Thymus (tissue), 11 donors: Measurements from ENCODE around the gene FLOT2. TPM values are rescaled to one million over a fixed set of nuclear protein-coding genes. Genes with fewer than 3 reads are reported as not detected.
"Not testable (repeated sequence)": the region's sequence is repeated elsewhere in the genome, so short reads cannot be mapped to it uniquely, and the experiment has no call there.

Experiments
- DNase-seq, 9 donors: peaks; one replicate each; pipeline ENCODE4 v3.0.0-alpha.2; 2013; ENCODE audit warnings: low spot score in 9 of 9, low read depth in 6 of 9, missing footprints in 1 of 9
- H3K27ac ChIP-seq, 2 donors: one replicate each; pipeline ENCODE4 v1.5.1; 2013; ENCODE audit warnings: control low read depth in 1 of 2, low read depth in 1 of 2, low read length in 1 of 2, mild to moderate bottlenecking in 1 of 2, moderate library complexity in 1 of 2
- H3K27me3 ChIP-seq, 2 donors: one replicate each; pipeline ENCODE4 v1.5.1; 2013; ENCODE audit warnings: low read length in 1 of 2; ENCODE audit not compliant: control insufficient read depth in 2 of 2, insufficient read depth in 1 of 2
- H3K36me3 ChIP-seq, 2 donors: one replicate each; pipeline ENCODE4 v1.5.1; 2013; ENCODE audit warnings: low read length in 1 of 2, mild to moderate bottlenecking in 1 of 2, moderate library complexity in 1 of 2; ENCODE audit not compliant: control insufficient read depth in 2 of 2, insufficient read depth in 2 of 2
- H3K4me1 ChIP-seq, 2 donors: one replicate each; pipeline ENCODE4 v1.5.1; 2013; ENCODE audit warnings: low read length in 2 of 2; ENCODE audit not compliant: control insufficient read depth in 2 of 2, insufficient read depth in 2 of 2
- H3K4me3 ChIP-seq, 2 donors: one replicate each; pipeline ENCODE4 v1.5.1; 2013; ENCODE audit warnings: low read length in 2 of 2, control low read depth in 1 of 2, mild to moderate bottlenecking in 1 of 2
- H3K9me3 ChIP-seq, 2 donors: one replicate each; pipeline ENCODE4 v1.5.1; 2013; ENCODE audit warnings: low read length in 1 of 2, mild to moderate bottlenecking in 1 of 2; ENCODE audit not compliant: control insufficient read depth in 2 of 2, insufficient read depth in 1 of 2
- WGBS: extraction: QIAGEN DNeasy Blood & Tissue Kit; methylation state at CpG from one replicate; pipeline ENCODE4 v1.1.7; 2013; 5-methylcytosine and 5-hydroxymethylcytosine counted together
- polyA plus RNA-seq: library from polyadenylated mRNA; stranded (reverse); fragments of 200-250 nt; gene quantifications from one replicate; pipeline ENCODE4 v1.2.3, GENCODE V29; 2013
- total RNA-seq: library from RNA; stranded (reverse); fragments of 120-200 nt; gene quantifications from one replicate; pipeline ENCODE4 v1.2.4, GENCODE V29; 2013
- donor health status: healthy.

The FLOT2 gene
- total and polyA plus RNA-seq, 2 donors, result 29.9 to 82.1 TPM

GRCh38 chr17:28882154-28882895 is 15.2 kb downstream of the FLOT2 start:
- H3K27me3 ChIP-seq, result no peaks in the 10 kb centered on the region
- no peaks in the 10 kb centered on the region for H3K9me3 ChIP-seq
- H3K27ac ChIP-seq, result no peak overlapping the region
- WGBS, result 98% methylated on average over 18 of the region's 18 CpGs
- no peaks in the 10 kb centered on the region for H3K4me1 ChIP-seq
- DNase-seq, result no peak
- peaks cover 56 to 61% of the 10 kb centered on the region in 2 donors for H3K36me3 ChIP-seq
- no peak overlapping the region for H3K4me3 ChIP-seq

- WGBS, result 98% methylated on average over 17 of the region's 17 CpGs
- no peak for DNase-seq
- Histone ChIP-seq H3K36me3 (peaks cover 56 to 61% of the 10 kb centered on the region in 2 donors), H3K4me1 (no peaks in the 10 kb centered on the region), H3K27ac (no peak overlapping the region), H3K9me3 (no peaks in the 10 kb centered on the region), H3K27me3 (no peaks in the 10 kb centered on the region), H3K4me3 (no peak overlapping the region)
Observed at GRCh38 chr17:28881533-28882056, 15.9 kb downstream of the FLOT2 start.

GRCh38 chr17:28880572-28880945 is 17.0 kb downstream of the FLOT2 start:
- H3K27ac ChIP-seq, result no peak overlapping the region
- WGBS, result 97% methylated on average over 10 of the region's 10 CpGs
- H3K4me3 ChIP-seq, result no peak overlapping the region
- no peaks in the 10 kb centered on the region for H3K4me1 ChIP-seq
- H3K36me3 ChIP-seq, result peaks cover 54 to 57% of the 10 kb centered on the region in 2 donors
- H3K9me3 ChIP-seq, result no peaks in the 10 kb centered on the region
- no peak for DNase-seq
- no peaks in the 10 kb centered on the region for H3K27me3 ChIP-seq

- Histone ChIP-seq H3K27ac (no peak overlapping the region), H3K4me1 (no peaks in the 10 kb centered on the region), H3K4me3 (no peak overlapping the region), H3K36me3 (peaks cover 49 to 52% of the 10 kb centered on the region in 2 donors), H3K9me3 (no peaks in the 10 kb centered on the region), H3K27me3 (no peaks in the 10 kb centered on the region)
- WGBS, result 85% methylated on average over 9 of the region's 9 CpGs
- no peak for DNase-seq
Observed at GRCh38 chr17:28879886-28880571, 17.5 kb downstream of the FLOT2 start.

- no peaks in the 10 kb centered on the region for H3K4me1 ChIP-seq
- no peaks in the 10 kb centered on the region for H3K9me3 ChIP-seq
- peaks cover 44 to 49% of the 10 kb centered on the region in 2 donors for H3K36me3 ChIP-seq
- 98% methylated on average over 4 of the region's 4 CpGs for WGBS
- no peak overlapping the region for H3K27ac ChIP-seq
- DNase-seq, result no peak
- H3K27me3 ChIP-seq, result no peaks in the 10 kb centered on the region
- no peak overlapping the region for H3K4me3 ChIP-seq
Observed at GRCh38 chr17:28878981-28879380, 18.6 kb downstream of the FLOT2 start.

- peaks cover 43 to 46% of the 10 kb centered on the region in 2 donors for H3K36me3 ChIP-seq
- no peak overlapping the region for H3K4me3 ChIP-seq
- H3K27ac ChIP-seq, result no peak overlapping the region
- H3K4me1 ChIP-seq, result no peaks in the 10 kb centered on the region
- WGBS, result 95% methylated on average over 2 of the region's 2 CpGs
- H3K9me3 ChIP-seq, result no peaks in the 10 kb centered on the region
- no peak for DNase-seq
- no peaks in the 10 kb centered on the region for H3K27me3 ChIP-seq
Observed at GRCh38 chr17:28878158-28878910, 19.2 kb downstream of the FLOT2 start.

- H3K36me3 ChIP-seq, result peaks cover 35 to 36% of the 10 kb centered on the region in 2 donors
- not testable (repeated sequence) for H3K27me3 ChIP-seq, H3K27ac ChIP-seq, DNase-seq, H3K9me3 ChIP-seq, H3K4me1 ChIP-seq, H3K4me3 ChIP-seq
- 99% methylated on average over 6 of the region's 6 CpGs for WGBS
Observed at GRCh38 chr17:28877150-28877711, 20.3 kb downstream of the FLOT2 start.

GRCh38 chr17:28875848-28876550 is 21.5 kb downstream of the FLOT2 start:
- Histone ChIP-seq H3K4me3 (no peak overlapping the region), H3K9me3 (no peaks in the 10 kb centered on the region), H3K27ac (no peak overlapping the region), H3K4me1 (peaks cover 4 to 5% of the 10 kb centered on the region in 2 donors), H3K36me3 (peaks cover 23% of the 10 kb centered on the region in 2 donors), H3K27me3 (no peaks in the 10 kb centered on the region)
- DNase-seq, result no peak
- 72% methylated on average over 1 of the region's 1 CpG for WGBS
